GM18867 (cell line): ENCODE measurements around the gene C15orf62.

ENCODE experiments used
- ATAC-seq: cut with Tn5 transposase; IDR thresholded peaks from one replicate; pipeline ENCODE4 v1.9.1; 2021; ENCODE audit warnings: mild to moderate bottlenecking, moderate library complexity; ENCODE audit not compliant: unreplicated experiment

Gene C15orf62

GRCh38 chr15:40754883-40755811 lies 14.6 kb upstream of the C15orf62 start, which contains the start of gene RMDN3:
Gene RMDN3, minus strand, starts transcription at chr15:40755254. Its CDS starts 471 bp downstream, at chr15:40754783.
- ATAC-seq = peak; percentile 77

- ATAC-seq = no peak
Observed at GRCh38 chr15:40755812-40756208, 14.0 kb upstream of the C15orf62 start.

GRCh38 chr15:40756938-40757337 lies 12.8 kb upstream of the C15orf62 start:
- ATAC-seq = no peak

- ATAC-seq = no peak
Observed at GRCh38 chr15:40759961-40760360, 9.8 kb upstream of the C15orf62 start.

- ATAC-seq = peak; percentile 2
Observed at GRCh38 chr15:40762919-40763800, 6.6 kb upstream of the C15orf62 start.

GRCh38 chr15:40763801-40764628 lies 5.8 kb upstream of the C15orf62 start, which contains the start of gene GCHFR:
Gene GCHFR, plus strand, starts transcription at chr15:40764068. Its CDS starts 113 bp downstream, at chr15:40764181.
- peak; percentile 58 for ATAC-seq

GRCh38 chr15:40764629-40765103 lies 5.1 kb upstream of the C15orf62 start:
- no peak for ATAC-seq

GRCh38 chr15:40766194-40766815 lies 3.5 kb upstream of the C15orf62 start:
- ATAC-seq = no peak

GRCh38 chr15:40766906-40767837 lies 2.6 kb upstream of the C15orf62 start:
- ATAC-seq = no peak

GRCh38 chr15:40767838-40768500 lies 1.8 kb upstream of the C15orf62 start:
- ATAC-seq = no peak

GRCh38 chr15:40768521-40769273 lies 1.1 kb upstream of the C15orf62 start:
- ATAC-seq = no peak

GRCh38 chr15:40770147-40770721 lies 454 bp downstream of the C15orf62 start:
- ATAC-seq = no peak

- no peak for ATAC-seq
Observed at GRCh38 chr15:40771242-40771641, 1.5 kb downstream of the C15orf62 start.

GRCh38 chr15:40772014-40772413 lies 2.2 kb downstream of the C15orf62 start:
- ATAC-seq = no peak

- ATAC-seq = no peak
Observed at GRCh38 chr15:40773496-40773895, 3.7 kb downstream of the C15orf62 start.

GRCh38 chr15:40773902-40774301 lies 4.1 kb downstream of the C15orf62 start:
- ATAC-seq = no peak

GRCh38 chr15:40775007-40775406 lies 5.2 kb downstream of the C15orf62 start:
- no peak for ATAC-seq
